Measurements from ENCODE around the gene CGN. TPM values are rescaled to one million over a fixed set of nuclear protein-coding genes. Genes with fewer than 3 reads are reported as not detected.
A peak's percentile ranks its signal among the peaks of the same experiment; 100 is the strongest.
"Not testable (repeated sequence)": the region's sequence is repeated elsewhere in the genome, so short reads cannot be mapped to it uniquely, and the experiment has no call there.

CGN gene
- total RNA-seq, 1 donor from 2014 or later: 0.27 TPM

DNA sequence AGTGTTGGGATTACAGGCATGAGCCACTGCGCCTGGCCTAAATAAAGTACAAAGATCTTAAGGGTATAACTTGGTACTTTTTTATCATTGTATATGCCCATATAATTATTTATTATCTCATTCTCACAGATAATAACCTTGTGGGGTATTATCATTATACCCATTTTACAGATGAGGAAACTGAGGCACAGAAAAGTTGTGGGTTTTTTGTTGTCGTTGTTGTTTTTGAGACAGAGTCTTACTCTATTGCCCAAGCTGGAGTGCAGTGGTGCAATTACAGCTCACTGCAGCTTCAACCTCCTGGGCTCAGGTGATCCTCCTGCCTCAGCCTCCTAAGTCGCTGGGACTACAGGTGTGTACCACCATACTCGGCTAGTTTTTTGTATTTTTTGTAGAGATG, 4.1 kb downstream of the CGN start:
- no peak for ATAC-seq (ENCODE audit: poor library complexity)
- intact Hi-C loops (cut with DNase I): no loop called here
- DNase-seq: no peak

DNA sequence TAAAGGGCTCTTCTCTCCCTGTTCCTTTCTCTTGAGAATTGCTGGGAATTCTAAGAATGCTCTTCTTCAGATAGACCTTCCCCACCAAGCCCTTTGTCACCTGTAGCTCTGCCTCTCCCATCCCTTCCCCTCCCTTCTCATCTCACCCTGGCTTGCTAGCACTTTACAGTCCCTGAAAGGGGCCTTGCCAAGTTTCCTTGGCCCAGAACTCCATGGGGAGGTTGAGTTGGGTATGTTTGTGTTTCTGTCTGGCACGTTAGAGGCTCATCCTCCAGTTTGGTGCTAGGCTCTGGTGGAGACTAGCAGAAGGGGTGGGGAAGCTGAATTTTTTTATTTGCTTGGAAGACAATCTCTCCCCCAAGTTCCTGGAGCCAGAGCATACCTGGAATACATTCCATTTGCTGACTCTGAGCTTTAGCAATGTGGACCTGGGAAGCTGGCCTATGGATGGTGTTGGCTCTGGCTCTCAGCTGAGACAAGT, 4.9 kb downstream of the CGN start:
- no peak for ATAC-seq (ENCODE audit: poor library complexity)
- no peak for DNase-seq
- intact Hi-C loops (cut with DNase I): no loop called here

DNA sequence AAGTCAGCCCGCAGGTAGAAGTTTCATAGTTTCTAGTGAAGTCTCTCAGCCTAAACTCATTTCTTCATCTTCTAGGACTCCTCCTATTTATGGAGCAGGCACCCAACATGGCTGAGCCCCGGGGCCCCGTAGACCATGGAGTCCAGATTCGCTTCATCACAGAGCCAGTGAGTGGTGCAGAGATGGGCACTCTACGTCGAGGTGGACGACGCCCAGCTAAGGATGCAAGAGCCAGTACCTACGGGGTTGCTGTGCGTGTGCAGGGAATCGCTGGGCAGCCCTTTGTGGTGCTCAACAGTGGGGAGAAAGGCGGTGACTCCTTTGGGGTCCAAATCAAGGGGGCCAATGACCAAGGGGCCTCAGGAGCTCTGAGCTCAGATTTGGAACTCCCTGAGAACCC, 7.2 kb downstream of the CGN start:
- intact Hi-C loops (cut with DNase I): no loop called here
- DNase-seq: no peak
- ATAC-seq (ENCODE audit: poor library complexity): no peak

DNA sequence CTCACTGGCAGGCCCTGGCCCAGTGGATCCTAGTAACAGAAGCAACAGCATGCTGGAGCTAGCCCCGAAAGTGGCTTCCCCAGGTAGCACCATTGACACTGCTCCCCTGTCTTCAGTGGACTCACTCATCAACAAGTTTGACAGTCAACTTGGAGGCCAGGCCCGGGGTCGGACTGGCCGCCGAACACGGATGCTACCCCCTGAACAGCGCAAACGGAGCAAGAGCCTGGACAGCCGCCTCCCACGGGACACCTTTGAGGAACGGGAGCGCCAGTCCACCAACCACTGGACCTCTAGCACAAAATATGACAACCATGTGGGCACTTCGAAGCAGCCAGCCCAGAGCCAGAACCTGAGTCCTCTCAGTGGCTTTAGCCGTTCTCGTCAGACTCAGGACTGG, 7.7 kb downstream of the CGN start:
- intact Hi-C loops (cut with DNase I): no loop called here
- ATAC-seq (ENCODE audit: poor library complexity) (no peak), DNase-seq (no peak)

DNA sequence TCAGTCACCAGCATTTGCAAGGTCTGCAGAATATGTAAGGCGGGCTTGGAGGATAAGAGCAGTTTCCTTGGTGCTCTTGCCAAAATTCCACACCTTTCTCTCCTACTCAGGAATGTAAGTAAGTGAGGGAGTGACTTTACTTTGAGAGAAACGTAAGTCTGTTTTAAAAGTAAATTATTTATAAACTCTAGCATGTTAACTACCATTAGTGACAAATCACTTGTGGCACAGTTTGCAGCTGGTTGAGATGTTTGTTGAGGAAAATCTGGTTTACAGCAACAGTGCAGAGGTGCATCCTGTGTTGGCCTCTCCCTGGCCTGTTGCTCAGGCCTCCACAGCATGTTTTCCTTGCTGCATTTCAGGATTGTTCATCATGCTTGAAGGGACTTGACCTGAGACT, 8.5 kb downstream of the CGN start:
- intact Hi-C loops (cut with DNase I): no loop called here
- no peak for DNase-seq
- ATAC-seq (ENCODE audit: poor library complexity): no peak

DNA sequence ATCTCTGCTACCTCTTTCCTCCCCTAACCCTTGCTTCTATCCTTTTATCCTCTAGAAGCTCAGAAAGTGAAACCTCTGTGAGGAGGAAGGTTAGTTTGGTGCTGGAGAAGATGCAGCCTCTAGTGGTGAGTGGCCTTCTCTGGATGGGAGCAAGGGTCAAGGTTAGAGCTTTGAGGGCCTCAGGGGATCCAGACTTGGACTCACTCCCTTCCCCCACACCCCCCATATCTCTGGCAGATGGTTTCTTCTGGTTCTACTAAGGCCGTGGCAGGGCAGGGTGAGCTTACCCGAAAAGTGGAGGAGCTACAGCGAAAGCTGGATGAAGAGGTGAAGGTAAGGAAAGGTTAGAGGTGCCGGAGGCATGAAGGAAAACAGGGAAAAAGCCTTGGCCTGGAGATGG, 9.2 kb downstream of the CGN start:
- ATAC-seq (ENCODE audit: poor library complexity): no peak
- DNase-seq: no peak
- intact Hi-C loops (cut with DNase I): no loop called here

DNA sequence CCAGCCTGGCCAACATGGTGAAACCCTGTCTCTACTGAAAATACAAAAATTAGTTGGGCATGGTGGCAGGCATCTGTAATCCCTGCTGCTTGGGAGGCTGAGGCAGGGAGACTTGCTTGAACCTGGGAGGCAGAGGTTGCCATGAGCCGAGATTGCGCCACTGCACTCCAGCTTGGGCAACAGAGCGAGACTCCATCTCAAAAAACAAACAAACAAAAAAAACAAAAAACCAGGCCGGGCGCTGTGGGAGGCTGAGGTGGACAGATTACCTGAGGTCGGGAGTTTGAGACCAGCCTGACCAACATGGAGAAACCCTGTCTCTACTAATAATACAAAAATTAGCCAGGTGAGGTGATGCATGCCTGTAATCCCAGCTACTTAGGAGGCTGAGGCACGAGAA, 11.2 kb downstream of the CGN start:
- ATAC-seq (ENCODE audit: poor library complexity); DNase-seq; intact Hi-C loops (cut with DNase I): not testable (repeated sequence)

DNA sequence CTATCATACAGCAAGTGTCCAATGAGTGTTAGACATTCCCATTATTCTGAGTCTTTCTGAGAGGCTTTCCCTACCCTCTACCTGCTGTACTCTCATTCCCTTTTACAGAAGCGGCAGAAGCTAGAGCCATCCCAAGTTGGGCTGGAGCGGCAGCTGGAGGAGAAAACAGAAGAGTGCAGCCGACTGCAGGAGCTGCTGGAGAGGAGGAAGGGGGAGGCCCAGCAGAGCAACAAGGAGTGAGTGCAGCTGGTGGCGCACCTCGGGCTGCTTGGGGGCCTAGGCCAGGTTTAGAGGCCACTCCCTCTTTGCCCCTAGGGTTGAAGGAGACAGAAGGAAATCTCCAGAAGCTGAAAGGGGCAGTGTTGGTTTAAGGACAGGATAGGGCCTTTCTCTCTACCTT, 12.1 kb downstream of the CGN start:
- intact Hi-C loops (cut with DNase I): no loop called here
- ATAC-seq (ENCODE audit: poor library complexity) (no peak), DNase-seq (no peak)

DNA sequence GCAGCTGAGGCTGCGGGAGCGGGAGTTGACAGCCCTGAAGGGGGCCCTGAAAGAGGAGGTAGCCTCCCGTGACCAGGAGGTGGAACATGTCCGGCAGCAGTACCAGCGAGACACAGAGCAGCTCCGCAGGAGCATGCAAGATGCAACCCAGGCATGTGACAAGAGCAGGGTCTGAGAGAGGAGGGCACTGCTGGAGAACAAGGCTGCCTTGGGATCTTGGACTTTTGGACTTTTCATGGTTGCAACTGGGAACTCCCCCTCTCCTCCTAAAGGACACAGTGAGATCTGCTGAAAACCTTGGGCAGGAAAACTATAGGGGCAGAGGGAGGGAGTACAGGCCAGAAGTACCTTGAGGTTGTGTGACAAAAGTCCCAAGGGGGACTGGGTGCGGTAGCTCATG, 13.5 kb downstream of the CGN start:
- intact Hi-C loops (cut with DNase I): no loop called here
- no peak for DNase-seq
- ATAC-seq (ENCODE audit: poor library complexity): no peak

DNA sequence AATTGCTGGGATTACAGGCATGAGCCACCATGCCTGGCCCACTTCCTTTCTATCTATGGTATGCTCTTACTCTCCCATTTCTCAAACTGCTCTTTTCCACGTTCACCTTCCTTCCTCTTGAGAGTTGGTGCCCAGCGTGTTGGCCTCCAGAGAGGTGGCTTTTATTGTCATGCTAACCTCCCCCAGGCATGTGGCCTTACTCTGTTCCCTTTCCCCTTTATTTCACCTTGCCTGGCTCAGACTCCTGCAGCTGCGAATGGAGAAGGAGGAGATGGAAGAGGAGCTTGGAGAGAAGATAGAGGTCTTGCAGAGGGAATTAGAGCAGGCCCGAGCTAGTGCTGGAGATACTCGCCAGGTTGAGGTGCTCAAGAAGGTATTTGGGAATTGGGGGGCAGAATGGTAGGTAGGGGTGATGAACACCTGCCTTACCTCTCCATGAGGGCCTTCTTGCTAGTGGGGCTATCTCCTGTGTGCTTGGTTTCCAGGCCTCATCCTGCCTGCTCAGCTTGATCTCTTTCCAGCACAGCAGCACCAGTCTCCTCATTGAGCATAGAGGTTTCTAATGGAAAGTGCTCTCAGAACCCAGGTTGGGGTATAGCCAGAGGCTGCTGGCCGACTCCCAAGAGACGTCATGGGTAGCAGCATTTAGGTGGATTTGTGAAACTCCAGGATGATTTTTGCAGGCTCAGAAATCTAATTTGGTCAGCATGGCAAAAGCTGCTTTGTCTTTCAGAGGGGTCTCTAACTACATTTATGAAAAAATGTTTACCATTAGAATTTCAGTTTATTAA, 15.7 kb downstream of the CGN start:
- DNase-seq (no peak), ATAC-seq (ENCODE audit: poor library complexity) (no peak)
- intact Hi-C loops (cut with DNase I): no loop called here

DNA sequence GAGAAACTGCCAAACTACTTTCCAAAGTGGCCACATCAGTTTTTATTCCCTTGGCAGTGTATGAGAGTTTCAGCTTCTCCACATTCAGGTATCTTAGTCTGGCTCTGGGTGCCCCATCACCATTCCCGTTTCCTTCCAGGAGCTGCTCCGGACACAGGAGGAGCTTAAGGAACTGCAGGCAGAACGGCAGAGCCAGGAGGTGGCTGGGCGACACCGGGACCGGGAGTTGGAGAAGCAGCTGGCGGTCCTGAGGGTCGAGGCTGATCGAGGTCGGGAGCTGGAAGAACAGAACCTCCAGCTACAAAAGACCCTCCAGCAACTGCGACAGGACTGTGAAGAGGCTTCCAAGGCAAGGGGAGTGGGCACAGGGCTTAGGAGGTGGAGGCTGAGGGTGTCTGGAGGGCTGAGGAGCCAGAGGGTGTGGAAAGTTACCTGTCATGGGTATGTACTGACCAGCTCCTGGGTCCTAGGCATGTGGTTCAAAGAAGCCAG, 18.1 kb downstream of the CGN start:
- intact Hi-C loops (cut with DNase I): no loop called here
- ATAC-seq (ENCODE audit: poor library complexity) (no peak), DNase-seq (no peak)

DNA sequence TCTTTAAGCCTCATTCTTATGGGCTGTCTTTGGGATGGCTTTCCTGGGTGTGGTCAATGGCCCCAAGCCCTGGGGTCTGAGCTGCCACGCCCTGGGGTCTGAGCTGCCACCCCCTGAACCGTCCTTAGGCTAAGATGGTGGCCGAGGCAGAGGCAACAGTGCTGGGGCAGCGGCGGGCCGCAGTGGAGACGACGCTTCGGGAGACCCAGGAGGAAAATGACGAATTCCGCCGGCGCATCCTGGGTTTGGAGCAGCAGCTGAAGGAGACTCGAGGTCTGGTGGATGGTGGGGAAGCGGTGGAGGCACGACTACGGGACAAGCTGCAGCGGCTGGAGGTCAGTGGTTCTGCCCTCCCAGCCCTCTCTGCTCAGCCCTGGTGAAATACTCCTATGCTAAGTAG, 18.6 kb downstream of the CGN start:
- DNase-seq (no peak), ATAC-seq (ENCODE audit: poor library complexity) (no peak)
- intact Hi-C loops (cut with DNase I): no loop called here

DNA sequence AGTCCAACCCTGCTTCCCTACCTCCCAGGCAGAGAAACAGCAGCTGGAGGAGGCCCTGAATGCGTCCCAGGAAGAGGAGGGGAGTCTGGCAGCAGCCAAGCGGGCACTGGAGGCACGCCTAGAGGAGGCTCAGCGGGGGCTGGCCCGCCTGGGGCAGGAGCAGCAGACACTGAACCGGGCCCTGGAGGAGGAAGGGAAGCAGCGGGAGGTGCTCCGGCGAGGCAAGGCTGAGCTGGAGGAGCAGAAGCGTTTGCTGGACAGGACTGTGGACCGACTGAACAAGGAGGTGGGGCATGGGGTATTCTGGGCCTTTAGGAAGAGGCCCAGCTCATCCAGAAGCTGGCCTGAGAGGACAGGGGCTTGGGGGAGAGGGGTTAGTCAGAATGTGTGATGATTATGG, 19.3 kb downstream of the CGN start:
- ATAC-seq (ENCODE audit: poor library complexity): no peak
- no peak for DNase-seq
- intact Hi-C loops (cut with DNase I): no loop called here

DNA sequence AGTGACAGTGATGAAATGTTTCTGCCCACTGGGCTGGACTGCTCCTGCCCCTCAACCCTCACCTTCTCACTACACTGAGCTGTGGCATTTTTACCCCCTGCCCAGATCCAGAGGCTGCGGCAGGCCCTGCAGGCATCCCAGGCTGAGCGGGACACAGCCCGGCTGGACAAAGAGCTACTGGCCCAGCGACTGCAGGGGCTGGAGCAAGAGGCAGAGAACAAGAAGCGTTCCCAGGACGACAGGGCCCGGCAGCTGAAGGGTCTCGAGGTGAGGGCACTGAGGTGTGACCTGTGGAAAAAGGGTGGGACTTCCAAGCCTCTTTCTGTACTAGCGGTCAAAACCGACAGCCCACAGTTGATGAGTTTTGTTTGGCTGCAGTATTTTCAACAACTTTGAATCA, 22.7 kb downstream of the CGN start:
- intact Hi-C loops (cut with DNase I): no loop called here
- DNase-seq (no peak), ATAC-seq (ENCODE audit: poor library complexity) (no peak)

DNA sequence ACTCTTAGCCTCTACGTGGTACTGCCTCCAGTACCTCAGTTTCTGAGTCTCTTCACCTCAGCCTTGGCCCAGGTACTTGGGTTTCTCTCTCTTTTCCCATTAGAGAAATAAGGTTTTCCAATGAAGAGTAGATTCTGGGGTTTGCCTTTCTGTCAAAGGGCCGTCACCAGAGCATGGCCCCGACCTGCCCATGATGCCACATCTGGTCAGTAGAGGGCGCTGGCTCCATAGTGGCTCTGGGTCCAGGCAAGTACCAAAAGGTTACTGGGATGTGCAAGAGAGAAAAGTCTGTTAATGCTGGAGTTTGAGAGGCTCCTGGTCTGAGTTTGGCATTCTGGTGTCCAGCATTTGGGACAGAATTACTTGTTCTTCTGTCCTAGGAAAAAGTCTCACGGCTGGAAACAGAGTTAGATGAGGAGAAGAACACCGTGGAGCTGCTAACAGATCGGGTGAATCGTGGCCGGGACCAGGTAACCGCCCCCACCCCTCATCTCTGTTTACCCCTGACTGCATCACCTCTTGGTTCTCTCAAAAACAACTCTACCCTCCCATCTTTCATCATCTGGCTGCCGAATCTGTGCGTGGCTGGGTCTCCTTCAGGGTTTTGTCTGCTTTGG, 23.6 kb downstream of the CGN start:
- intact Hi-C loops (cut with DNase I): no loop called here
- DNase-seq (peak; percentile 87), ATAC-seq (ENCODE audit: poor library complexity) (peak; percentile 83)

DNA sequence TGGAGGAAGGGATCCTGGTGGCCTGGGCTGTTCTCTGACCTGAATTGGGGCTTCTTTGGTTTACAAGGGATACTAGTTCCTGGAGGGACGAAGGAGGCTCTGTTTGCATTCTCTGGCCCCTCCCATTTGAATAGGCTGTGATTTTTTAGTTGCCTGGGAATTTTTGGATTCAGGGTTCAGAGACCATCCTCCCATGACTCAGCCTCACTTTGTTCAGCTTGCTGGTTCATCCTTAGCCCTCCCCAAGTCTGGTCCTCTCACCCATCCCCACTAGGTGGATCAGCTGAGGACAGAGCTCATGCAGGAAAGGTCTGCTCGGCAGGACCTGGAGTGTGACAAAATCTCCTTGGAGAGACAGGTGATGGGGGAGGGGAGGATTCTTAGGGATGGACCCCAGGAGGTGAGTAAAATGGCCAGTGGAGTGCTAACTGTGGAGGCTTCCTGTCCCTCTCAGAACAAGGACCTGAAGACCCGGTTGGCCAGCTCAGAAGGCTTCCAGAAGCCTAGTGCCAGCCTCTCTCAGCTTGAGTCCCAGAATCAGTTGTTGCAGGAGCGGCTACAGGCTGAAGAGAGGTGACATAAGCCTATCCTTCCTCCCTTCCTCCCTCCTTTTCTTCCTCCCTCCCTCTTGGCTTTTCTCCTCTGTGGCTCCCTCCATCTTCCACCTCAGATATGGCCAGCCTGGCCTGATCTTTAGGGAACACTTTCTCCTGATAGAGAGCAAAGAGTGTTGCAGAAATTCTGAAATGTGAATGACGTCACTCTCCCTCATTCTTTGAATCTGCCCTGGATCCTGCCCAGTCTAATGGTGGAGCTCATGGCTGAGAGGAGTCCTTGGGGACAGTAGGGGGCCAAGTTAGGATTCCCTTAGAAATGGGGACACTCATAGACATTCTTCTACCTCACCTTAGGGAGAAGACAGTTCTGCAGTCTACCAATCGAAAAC, 24.4 kb downstream of the CGN start:
- no peak for ATAC-seq (ENCODE audit: poor library complexity)
- no peak for DNase-seq
- intact Hi-C loops (cut with DNase I): no loop called here

DNA sequence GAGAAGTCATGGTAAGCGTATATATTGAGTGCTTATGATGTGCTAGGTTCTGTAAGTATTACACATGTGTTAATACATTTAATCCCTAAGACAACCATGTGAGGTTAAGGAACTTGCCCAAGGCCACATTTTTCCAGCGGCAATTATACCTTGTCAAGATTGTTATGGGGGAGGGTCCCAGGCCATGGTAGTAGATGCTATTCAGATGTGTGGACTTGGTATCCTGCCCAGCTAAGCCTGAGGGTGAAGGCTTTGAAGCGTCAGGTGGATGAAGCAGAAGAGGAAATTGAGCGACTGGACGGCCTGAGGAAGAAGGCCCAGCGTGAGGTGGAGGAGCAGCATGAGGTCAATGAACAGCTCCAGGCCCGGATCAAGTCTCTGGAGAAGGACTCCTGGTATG, 25.3 kb downstream of the CGN start:
- no peak for ATAC-seq (ENCODE audit: poor library complexity)
- DNase-seq: no peak
- intact Hi-C loops (cut with DNase I): no loop called here

DNA sequence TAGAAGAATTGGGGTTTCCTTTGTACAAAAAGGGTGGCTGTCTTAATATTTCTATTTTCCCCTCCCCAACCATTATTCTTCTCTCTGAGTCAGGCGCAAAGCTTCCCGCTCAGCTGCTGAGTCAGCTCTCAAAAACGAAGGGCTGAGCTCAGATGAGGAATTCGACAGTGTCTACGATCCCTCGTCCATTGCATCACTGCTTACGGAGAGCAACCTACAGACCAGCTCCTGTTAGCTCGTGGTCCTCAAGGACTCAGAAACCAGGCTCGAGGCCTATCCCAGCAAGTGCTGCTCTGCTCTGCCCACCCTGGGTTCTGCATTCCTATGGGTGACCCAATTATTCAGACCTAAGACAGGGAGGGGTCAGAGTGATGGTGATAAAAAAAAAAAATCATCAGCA, 25.9 kb downstream of the CGN start:
- DNase-seq (no peak), ATAC-seq (ENCODE audit: poor library complexity) (no peak)
- intact Hi-C loops (cut with DNase I): no loop called here

DNA sequence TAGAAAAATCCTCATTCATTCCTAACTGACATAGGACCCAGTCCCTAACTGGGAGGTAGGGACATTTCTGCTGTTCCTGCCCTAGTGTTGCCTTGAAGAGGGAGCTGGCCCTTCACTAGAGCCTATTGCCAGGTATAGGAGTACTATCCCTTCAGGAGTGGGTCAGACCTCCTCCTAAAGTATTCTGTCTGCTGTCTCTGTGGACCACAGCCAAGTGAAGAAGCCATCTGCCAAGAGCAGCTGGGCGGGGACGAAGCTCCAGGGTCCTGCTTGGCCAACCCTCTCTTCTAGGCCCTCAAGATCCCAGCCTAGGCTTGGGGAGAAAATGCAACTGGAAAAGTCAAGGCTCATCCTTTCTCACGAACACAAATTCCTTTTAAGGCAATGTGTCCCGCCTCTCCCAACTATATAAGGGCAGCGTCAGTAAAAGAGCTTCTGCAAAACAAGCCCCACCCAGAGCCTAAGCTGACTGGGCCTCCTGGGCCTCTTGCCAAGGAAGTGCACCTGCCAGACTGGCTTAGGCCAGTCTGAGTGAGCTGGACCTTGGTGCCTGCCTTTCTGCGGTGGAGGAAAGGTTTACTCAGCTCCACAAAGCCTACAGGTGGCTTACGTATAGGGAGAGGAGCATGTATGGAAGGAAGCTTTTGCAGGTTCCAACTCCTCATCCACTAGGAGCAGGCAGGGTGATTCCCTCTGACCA, 28.3 kb downstream of the CGN start:
- peak; percentile 76 for ATAC-seq (ENCODE audit: poor library complexity)
- intact Hi-C loops (cut with DNase I): no loop called here
- peak; percentile 76 for DNase-seq
